NCI-H2171 (cell line): ENCODE data around the gene CACNA1B.
"Not testable (repeated sequence)": the region's sequence is repeated elsewhere in the genome, so short reads cannot be mapped to it uniquely, and the experiment has no call there.

ENCODE experiments used
- DNase-seq: peaks from one replicate; lab custom pipeline; 2025; lab: John Stamatoyannopoulos, UW

Gene CACNA1B

DNA sequence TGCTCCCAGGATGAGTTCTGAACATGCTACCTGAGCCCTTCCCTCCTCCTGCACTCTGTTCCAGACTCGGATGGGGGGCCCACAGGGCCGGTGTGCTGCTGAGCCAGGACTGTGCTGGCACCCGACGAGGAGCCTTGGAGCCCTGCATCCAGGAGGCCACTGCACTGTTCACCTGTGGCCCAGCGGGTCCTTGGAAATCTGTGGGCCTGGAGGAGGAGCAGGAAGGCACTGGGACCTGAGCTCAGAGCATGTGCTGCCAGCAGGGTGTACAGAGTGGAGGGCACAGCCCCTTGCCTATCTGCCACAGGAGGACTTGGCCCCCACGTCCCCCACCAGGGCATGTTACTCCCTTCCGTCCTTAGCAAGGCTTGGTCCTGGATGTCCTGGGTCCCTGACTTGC lies 265.9 kb downstream of the CACNA1B start:
- DNase-seq: not testable (repeated sequence)

DNA sequence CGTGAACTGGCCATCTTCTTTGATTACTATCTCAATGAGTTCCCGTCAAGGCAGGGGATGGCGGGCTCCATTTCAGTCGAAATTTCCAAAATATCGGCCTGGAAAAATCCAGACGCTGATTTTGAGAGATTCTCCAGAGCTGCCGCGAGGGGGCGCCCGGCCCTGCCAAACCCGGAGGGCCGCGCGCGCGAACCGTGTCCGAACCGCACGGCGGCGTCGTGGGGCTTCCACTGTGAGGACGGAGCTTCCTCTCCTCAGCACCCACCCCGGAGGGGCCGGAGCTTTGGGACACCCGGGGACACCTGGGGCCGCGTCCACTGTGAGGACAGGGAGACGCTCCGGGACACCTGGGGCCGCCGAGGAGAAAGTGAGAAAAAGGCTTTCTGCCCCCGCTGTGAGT lies 270.0 kb downstream of the CACNA1B start:
- peak; percentile 14 for DNase-seq

DNA sequence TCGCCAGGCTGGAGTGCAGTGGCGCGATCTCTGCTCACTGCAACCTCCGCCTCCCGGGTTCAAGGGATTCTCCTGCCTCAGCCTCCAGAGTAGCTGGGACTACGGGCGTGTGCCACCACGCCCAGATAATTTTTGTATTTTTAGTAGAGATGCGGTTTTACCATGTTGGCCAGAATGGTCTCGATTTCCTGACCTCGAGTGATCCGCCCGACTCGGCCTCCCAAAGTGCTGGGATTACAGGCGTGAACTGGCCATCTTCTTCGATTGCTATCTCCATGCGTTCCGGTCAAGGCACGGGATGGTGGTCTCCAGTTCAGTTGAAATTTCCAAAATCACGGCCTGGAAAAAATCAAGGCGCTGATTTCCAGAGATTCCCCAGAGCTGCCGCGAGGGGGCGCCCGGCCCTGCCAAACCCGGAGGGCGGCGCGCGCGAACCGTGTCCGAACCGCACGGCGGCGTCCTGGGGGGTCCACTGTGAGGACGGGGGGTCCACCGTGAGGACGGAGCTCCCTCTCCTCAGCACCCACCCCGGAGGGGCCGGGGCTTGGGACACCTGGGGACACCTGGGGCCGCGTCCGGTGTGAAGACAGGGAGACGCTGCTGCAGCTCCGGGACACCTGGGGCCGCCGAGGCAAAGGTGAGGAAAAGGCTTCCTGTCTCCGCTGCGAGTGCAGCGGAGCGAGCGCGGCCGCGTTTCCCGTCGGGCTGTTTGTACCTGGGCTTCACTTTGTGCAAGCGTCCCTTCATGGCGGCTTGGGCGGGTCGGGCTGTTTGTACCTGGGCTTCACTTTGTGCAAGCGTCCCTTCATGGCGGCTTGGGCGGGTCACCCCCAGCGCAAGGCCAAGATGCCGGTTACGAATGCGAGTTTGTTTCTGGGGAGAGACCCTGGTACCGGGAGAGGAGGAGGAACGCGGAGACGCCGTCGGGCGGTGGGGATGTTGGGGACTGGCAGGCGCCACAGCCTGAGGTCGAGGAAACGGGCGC lies 272.4 kb downstream of the CACNA1B start:
- peak; percentile 15 for DNase-seq

DNA sequence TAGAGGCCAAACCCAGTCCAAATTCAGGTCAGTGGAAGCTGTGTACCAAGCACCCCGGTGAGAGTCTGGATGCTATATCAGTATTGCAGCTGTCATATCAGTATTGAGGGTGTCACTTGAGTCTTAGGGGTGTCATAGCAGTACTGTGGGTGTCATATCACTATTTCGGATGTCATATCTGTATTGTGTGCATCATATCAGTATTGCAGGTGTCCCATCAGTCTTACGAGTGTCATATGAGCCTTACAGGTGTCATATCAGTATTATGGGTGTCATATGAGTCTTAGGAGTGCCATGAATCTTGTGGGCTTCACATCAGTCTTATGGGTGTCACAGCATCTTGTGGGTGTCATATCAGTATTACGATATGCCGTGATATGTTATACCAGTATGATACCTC lies 278.2 kb downstream of the CACNA1B start:
- not testable (repeated sequence) for DNase-seq

DNA sequence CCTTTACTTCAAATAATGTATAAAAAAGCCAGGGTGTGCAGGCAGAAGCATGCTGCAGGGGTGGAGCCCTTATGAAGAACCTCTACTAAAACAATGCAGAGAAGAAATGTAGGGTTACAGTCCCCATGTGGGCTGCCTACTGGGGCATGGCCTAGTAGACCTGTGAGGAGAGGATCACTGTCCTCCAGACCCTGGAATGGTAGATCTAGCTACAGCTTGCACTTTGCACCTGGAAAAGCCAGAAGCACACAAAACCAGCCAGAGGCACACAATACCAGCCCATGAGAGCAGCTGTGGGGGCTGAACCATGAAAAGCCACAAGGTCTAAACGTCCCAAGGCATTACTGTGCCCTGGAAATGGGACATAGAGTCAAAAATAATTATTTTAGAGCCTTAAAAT lies 289.2 kb downstream of the CACNA1B start:
- DNase-seq: not testable (repeated sequence)
